WERI-Rb-1 (cell line): ENCODE measurements around the gene TSPEAR.

Experiments used
- DNase-seq: peaks from one replicate; pipeline ENCODE4 v3.0.0-alpha.2; 2020
- H3K27ac ChIP-seq: fragments of 250-450 bp; sonication (Bioruptor Pico); 2 replicates; pipeline ENCODE4 v1.5.1; 2020; ENCODE audit warnings: mild to moderate bottlenecking, moderate library complexity
- H3K27me3 ChIP-seq: fragments of 250-450 bp; sonication (Bioruptor Pico); 2 replicates; pipeline ENCODE4 v1.5.1; 2021; ENCODE audit warnings: mild to moderate bottlenecking, low read depth, moderate library complexity; ENCODE audit not compliant: insufficient read depth, severe bottlenecking
- H3K36me3 ChIP-seq: fragments of 250-450 bp; sonication (Bioruptor Pico); 2 replicates; pipeline ENCODE4 v1.5.1; 2020; ENCODE audit warnings: mild to moderate bottlenecking, moderate library complexity
- H3K4me3 ChIP-seq: 2 replicates; pipeline ENCODE4 v1.5.1; 2011; ENCODE audit warnings: low read depth, mild to moderate bottlenecking, control low read depth, low read length
- H3K9me3 ChIP-seq: fragments of 250-450 bp; sonication (Bioruptor Pico); 2 replicates; pipeline ENCODE4 v1.5.1; 2021; ENCODE audit warnings: mild to moderate bottlenecking, moderate library complexity; ENCODE audit not compliant: severe bottlenecking
- TF ChIP-seq, protein P1 (sequence below): IDR thresholded peaks from 2 replicates; pipeline ENCODE4 v1.5.1; 2011; ENCODE audit warnings: low read depth, mild to moderate bottlenecking, control low read depth, inconsistent platforms, low read length

The TSPEAR gene

GRCh38 chr21:44702111-44702972, 9.0 kb downstream of the TSPEAR start:
- TF ChIP-seq, protein P1, sequence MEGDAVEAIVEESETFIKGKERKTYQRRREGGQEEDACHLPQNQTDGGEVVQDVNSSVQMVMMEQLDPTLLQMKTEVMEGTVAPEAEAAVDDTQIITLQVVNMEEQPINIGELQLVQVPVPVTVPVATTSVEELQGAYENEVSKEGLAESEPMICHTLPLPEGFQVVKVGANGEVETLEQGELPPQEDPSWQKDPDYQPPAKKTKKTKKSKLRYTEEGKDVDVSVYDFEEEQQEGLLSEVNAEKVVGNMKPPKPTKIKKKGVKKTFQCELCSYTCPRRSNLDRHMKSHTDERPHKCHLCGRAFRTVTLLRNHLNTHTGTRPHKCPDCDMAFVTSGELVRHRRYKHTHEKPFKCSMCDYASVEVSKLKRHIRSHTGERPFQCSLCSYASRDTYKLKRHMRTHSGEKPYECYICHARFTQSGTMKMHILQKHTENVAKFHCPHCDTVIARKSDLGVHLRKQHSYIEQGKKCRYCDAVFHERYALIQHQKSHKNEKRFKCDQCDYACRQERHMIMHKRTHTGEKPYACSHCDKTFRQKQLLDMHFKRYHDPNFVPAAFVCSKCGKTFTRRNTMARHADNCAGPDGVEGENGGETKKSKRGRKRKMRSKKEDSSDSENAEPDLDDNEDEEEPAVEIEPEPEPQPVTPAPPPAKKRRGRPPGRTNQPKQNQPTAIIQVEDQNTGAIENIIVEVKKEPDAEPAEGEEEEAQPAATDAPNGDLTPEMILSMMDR = no peak
- DNase-seq = peak; percentile 45
- Histone ChIP-seq H3K27me3 (no peaks in the 10 kb centered on the region), H3K9me3 (no peaks in the 10 kb centered on the region), H3K36me3 (no peaks in the 10 kb centered on the region), H3K27ac (peak overlapping the region; percentile 68), H3K4me3 (peak overlapping the region; percentile 34)

DNA sequence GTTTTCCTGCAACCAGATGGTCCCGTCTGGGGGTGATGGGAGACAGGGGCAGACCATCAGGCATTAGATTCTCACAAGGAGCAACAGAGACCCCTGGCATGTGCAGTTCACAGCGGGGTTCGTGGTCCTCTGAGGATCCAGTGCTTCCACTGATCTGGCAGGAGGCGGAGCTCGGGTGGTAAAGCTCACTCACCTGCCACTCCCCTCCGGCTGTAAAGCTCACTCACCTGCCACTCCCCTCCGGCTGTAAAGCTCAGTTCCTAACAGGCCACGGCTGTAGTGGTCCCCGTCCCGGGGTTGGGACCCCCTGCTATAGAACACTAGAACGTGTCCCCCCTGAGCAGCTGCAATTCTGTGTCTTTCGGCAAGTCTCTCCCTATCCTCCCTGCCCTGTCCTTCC, 9.8 kb downstream of the TSPEAR start:
- no peaks in the 10 kb centered on the region for H3K27me3 ChIP-seq
- DNase-seq = peak; percentile 74
- peak overlapping the region; percentile 34 for H3K4me3 ChIP-seq
- H3K27ac ChIP-seq = peak overlapping the region; percentile 68
- TF ChIP-seq, protein P1 = no peak
- no peaks in the 10 kb centered on the region for H3K36me3 ChIP-seq
- no peaks in the 10 kb centered on the region for H3K9me3 ChIP-seq

- DNase-seq = no peak
- H3K4me3 ChIP-seq = no peak overlapping the region
- no peaks in the 10 kb centered on the region for H3K27me3 ChIP-seq
- H3K36me3 ChIP-seq = no peaks in the 10 kb centered on the region
- TF ChIP-seq, protein P1 = no peak
- H3K9me3 ChIP-seq = no peaks in the 10 kb centered on the region
- H3K27ac ChIP-seq = peak overlapping the region; percentile 68; the same call in 1 of the 2 replicates
Observed at GRCh38 chr21:44701023-44701400, 10.4 kb downstream of the TSPEAR start.

DNA sequence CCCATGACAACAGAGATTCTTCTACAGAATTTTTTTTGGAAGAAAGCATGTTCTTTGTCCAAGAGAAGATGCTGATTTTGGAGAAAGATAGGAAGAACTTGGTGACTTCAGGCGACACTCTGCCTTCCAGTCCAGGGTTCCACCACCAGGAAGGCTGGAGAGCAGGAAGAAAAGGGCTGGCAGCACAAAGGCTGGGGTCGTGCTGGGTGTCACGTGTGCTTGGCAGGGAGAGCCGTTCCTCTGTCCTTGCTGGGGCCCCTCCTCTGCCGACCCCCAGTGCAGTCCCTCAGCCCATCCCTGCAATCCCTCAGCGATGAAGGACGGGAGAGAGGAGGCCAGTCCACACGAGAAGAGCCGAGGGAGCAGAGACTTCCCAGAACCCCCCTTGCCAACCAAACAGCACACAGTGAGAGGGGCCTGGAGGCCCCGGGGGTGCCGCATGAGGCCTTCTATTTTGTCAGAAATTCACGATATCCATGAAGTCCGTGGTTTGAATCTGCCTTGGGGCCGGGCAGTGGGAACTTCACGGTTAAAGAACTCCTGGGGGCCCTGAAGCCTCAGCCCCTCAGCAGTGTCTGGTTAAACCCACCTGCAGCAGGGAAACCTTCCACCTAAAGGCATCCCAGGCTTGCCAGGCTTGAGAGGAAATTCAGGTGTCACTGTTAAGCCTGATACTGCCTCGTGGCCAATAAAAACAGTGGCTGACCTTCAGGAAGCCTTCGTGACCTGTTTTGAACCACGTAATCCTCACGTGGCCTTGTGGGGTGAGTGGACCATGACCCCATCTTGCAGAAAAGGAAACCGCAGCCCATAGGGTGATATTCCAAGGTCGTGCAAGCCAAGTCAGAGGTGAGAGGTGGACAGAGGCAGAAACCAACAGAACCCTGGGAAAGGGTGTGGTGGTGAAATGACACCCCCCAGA, 11.0 kb downstream of the TSPEAR start:
- TF ChIP-seq, protein P1 = no peak
- Histone ChIP-seq H3K4me3 (no peak overlapping the region), H3K27me3 (no peaks in the 10 kb centered on the region), H3K36me3 (no peaks in the 10 kb centered on the region), H3K9me3 (no peaks in the 10 kb centered on the region), H3K27ac (no peak overlapping the region; the same call in 1 of the 2 replicates)
- peak; percentile 8 for DNase-seq

GRCh38 chr21:44699502-44700001, 11.8 kb downstream of the TSPEAR start:
- H3K27me3 ChIP-seq = no peaks in the 10 kb centered on the region
- H3K9me3 ChIP-seq = no peaks in the 10 kb centered on the region
- peak; percentile 6 for DNase-seq
- TF ChIP-seq, protein P1 = no peak
- H3K27ac ChIP-seq = no peak overlapping the region
- H3K36me3 ChIP-seq = no peaks in the 10 kb centered on the region
- no peak overlapping the region for H3K4me3 ChIP-seq
